SK-N-SH (cell line): ENCODE measurements around the gene KLHL30.

ENCODE experiments used
- CHD2 ChIP-seq: fragments of 150-350 bp; IDR thresholded peaks from 2 replicates; pipeline ENCODE4 v1.6.1; 2018; ENCODE audit warnings: low read length; ENCODE audit not compliant: partially characterized antibody
- EP300 ChIP-seq, 2 experiments: IDR thresholded peaks; 2 replicates each; pipeline versions ENCODE4 v1.4.0 to v1.6.1; 2012; ENCODE audit warnings: borderline replicate concordance in 1 of 2, low read depth in 1 of 2, low read length in 1 of 2
- EZH2phosphoT487 ChIP-seq: fragments of 200-600 bp; sonication (generic); IDR thresholded peaks from 2 replicates; pipeline ENCODE4 v1.6.1; 2017; ENCODE audit warnings: low read depth, mixed run types, mild to moderate bottlenecking, antibody characterized with exemption, moderate library complexity, borderline replicate concordance
- FOSL2 ChIP-seq: IDR thresholded peaks from 2 replicates; pipeline ENCODE4 v1.4.0; 2012; ENCODE audit warnings: low read depth, mild to moderate bottlenecking, moderate library complexity, borderline replicate concordance
- JUND ChIP-seq: IDR thresholded peaks from 2 replicates; pipeline ENCODE4 v1.4.0; 2012
- NRF1 ChIP-seq: IDR thresholded peaks from 2 replicates; pipeline ENCODE4 v1.6.1; 2012; ENCODE audit warnings: low read depth, mild to moderate bottlenecking, low read length
- POLR2AphosphoS5 ChIP-seq: IDR thresholded peaks from 2 replicates; pipeline ENCODE4 v1.6.1; 2012; ENCODE audit warnings: low read depth, low read length
- SIN3A ChIP-seq: IDR thresholded peaks from 2 replicates; pipeline ENCODE4 v1.6.1; 2012; ENCODE audit warnings: low read depth, mild to moderate bottlenecking, low read length, moderate library complexity, borderline replicate concordance
- TAF1 ChIP-seq: IDR thresholded peaks from 2 replicates; pipeline ENCODE4 v1.6.1; 2012; ENCODE audit warnings: low read depth, mild to moderate bottlenecking, low read length, moderate library complexity, borderline replicate concordance
- YY1 ChIP-seq: IDR thresholded peaks from 2 replicates; pipeline ENCODE4 v1.4.0; 2012; ENCODE audit warnings: low read depth, mild to moderate bottlenecking
- TF ChIP-seq, protein P1 (sequence below): IDR thresholded peaks from 2 replicates; pipeline ENCODE4 v1.4.0; 2012; ENCODE audit warnings: low read depth
- TF ChIP-seq, protein P2 (sequence below): IDR thresholded peaks from 2 replicates; pipeline ENCODE4 v1.6.1; 2012; ENCODE audit warnings: mild to moderate bottlenecking, low read depth, low read length, moderate library complexity
- TF ChIP-seq, protein P3 (sequence below): fragments of 200-600 bp; sonication (generic); IDR thresholded peaks from 2 replicates; pipeline ENCODE4 v1.6.1; 2017; ENCODE audit warnings: antibody characterized with exemption, mild to moderate bottlenecking, moderate library complexity
- TF ChIP-seq, protein P4 (sequence below): fragments of 150-350 bp; IDR thresholded peaks from 2 replicates; pipeline ENCODE4 v1.6.1; 2017; ENCODE audit warnings: antibody characterized with exemption, low read length, low read depth, borderline replicate concordance

DNA sequence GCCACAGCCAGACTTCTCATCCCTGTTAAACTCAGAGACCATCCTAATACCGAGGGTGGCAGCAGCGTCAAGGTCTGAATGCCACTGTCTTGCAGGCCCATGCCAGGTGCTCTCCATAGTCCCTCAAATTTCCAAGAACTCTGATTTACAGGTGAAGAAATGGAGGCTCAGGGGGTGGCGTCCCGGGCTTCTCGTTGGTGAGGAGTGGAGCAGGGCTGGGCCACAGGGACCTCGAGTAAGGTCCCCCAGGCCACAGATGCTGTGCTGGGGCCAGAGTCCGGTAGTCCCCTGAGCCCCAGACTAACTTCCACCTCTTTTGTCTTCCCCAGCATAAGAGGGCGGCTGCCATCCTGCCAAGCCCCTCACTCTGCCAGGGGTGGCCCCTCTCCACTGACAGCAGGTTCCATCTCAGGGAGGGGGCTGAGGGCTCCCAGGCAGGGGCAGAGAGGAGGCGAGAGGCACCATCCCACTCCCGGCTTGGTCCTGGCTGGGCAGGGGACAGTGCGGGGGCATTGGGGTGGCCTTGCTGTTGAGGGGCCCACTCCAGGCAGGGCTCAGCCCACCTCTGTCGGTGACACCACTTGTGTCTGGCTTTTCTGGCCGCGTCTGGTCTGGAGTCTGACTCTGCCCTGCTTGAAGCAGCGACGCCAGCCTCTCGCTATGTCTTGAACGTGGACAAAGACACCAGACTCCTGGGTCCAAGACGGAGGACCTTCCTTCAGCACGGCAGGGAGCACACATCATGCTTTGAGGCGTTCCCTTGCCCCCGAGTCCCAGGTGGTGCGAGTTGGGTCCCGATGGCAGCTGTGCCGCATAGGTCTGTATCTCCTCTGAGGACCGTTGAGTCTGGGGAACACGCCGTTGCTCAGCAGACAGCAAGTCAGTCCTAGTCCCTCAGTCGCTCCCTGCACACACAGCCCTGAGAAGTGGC lies 15.9 kb upstream of the KLHL30 start:
- no peak for TF ChIP-seq SIN3A
- no peak for TF ChIP-seq JUND
- TF ChIP-seq, protein P1, sequence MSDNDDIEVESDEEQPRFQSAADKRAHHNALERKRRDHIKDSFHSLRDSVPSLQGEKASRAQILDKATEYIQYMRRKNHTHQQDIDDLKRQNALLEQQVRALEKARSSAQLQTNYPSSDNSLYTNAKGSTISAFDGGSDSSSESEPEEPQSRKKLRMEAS: no peak
- TF ChIP-seq, protein P2, sequence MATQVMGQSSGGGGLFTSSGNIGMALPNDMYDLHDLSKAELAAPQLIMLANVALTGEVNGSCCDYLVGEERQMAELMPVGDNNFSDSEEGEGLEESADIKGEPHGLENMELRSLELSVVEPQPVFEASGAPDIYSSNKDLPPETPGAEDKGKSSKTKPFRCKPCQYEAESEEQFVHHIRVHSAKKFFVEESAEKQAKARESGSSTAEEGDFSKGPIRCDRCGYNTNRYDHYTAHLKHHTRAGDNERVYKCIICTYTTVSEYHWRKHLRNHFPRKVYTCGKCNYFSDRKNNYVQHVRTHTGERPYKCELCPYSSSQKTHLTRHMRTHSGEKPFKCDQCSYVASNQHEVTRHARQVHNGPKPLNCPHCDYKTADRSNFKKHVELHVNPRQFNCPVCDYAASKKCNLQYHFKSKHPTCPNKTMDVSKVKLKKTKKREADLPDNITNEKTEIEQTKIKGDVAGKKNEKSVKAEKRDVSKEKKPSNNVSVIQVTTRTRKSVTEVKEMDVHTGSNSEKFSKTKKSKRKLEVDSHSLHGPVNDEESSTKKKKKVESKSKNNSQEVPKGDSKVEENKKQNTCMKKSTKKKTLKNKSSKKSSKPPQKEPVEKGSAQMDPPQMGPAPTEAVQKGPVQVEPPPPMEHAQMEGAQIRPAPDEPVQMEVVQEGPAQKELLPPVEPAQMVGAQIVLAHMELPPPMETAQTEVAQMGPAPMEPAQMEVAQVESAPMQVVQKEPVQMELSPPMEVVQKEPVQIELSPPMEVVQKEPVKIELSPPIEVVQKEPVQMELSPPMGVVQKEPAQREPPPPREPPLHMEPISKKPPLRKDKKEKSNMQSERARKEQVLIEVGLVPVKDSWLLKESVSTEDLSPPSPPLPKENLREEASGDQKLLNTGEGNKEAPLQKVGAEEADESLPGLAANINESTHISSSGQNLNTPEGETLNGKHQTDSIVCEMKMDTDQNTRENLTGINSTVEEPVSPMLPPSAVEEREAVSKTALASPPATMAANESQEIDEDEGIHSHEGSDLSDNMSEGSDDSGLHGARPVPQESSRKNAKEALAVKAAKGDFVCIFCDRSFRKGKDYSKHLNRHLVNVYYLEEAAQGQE: no peak
- TF ChIP-seq, protein P3, sequence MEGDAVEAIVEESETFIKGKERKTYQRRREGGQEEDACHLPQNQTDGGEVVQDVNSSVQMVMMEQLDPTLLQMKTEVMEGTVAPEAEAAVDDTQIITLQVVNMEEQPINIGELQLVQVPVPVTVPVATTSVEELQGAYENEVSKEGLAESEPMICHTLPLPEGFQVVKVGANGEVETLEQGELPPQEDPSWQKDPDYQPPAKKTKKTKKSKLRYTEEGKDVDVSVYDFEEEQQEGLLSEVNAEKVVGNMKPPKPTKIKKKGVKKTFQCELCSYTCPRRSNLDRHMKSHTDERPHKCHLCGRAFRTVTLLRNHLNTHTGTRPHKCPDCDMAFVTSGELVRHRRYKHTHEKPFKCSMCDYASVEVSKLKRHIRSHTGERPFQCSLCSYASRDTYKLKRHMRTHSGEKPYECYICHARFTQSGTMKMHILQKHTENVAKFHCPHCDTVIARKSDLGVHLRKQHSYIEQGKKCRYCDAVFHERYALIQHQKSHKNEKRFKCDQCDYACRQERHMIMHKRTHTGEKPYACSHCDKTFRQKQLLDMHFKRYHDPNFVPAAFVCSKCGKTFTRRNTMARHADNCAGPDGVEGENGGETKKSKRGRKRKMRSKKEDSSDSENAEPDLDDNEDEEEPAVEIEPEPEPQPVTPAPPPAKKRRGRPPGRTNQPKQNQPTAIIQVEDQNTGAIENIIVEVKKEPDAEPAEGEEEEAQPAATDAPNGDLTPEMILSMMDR: no peak
- no peak for TF ChIP-seq TAF1
- TF ChIP-seq, protein P4, sequence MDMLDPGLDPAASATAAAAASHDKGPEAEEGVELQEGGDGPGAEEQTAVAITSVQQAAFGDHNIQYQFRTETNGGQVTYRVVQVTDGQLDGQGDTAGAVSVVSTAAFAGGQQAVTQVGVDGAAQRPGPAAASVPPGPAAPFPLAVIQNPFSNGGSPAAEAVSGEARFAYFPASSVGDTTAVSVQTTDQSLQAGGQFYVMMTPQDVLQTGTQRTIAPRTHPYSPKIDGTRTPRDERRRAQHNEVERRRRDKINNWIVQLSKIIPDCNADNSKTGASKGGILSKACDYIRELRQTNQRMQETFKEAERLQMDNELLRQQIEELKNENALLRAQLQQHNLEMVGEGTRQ: no peak
- TF ChIP-seq CHD2: no peak
- TF ChIP-seq YY1: no peak
- no peak for TF ChIP-seq EZH2phosphoT487
- TF ChIP-seq POLR2AphosphoS5: no peak
- no peak for TF ChIP-seq NRF1
- TF ChIP-seq FOSL2: no peak
- TF ChIP-seq EP300 (IDR thresholded peaks at IDR 0.05; ENCODE audit: borderline replicate concordance in 1 of 2, low read depth in 1 of 2, low read length in 1 of 2): no peak
